K562 (cell line): ENCODE data around the gene PCNX2. TPM values are rescaled to one million over a fixed set of nuclear protein-coding genes. Genes with fewer than 3 reads are reported as not detected.

ENCODE experiments used
- ETV5 ChIP-seq: sonication (generic); formaldehyde crosslinking; IDR thresholded peaks from 2 replicates; pipeline ENCODE4 v1.4.0; 2020; ENCODE audit warnings: low read depth, mild to moderate bottlenecking, missing genetic modification reagents
- GATAD2B ChIP-seq: fragments of 450-650 bp; IDR thresholded peaks from 2 replicates; pipeline ENCODE4 v1.6.1; 2017; ENCODE audit warnings: mild to moderate bottlenecking, borderline replicate concordance
- RB1 ChIP-seq: fragments of 450-650 bp; IDR thresholded peaks from 2 replicates; pipeline ENCODE4 v1.6.1; 2017; ENCODE audit warnings: low read depth, mild to moderate bottlenecking
- THRB ChIP-seq: fragments of 450-650 bp; formaldehyde crosslinking; conservative IDR thresholded peaks from 2 replicates; pipeline ENCODE4 v1.4.0; 2022; ENCODE audit warnings: mild to moderate bottlenecking, missing genetic modification characterization
- polyA plus RNA-seq, 8 experiments: library from polyadenylated mRNA; depleted of rRNA in 4 of 8; stranded (reverse) in 5 of 8; unstranded in 3 of 8; fragments of >200 nt; fragmentation: Nextera tagmentation in 2 of 8; fragmentation: Illumina TruSeq in 1 of 8; extraction: Ambion mirVana in 2 of 8; extraction: Trizol in 1 of 8; gene quantifications; 2 replicates each; pipeline versions ENCODE4 v1.2.1 to v1.2.3, GENCODE V29; 2011 to 2014; ENCODE audit warnings: inconsistent platforms in 1 of 8, missing spikeins in 1 of 8
- total RNA-seq, 7 experiments: library from RNA; depleted of rRNA in 6 of 7; stranded (reverse); fragments of >200 nt in 6 of 7; fragmentation: Illumina TruSeq in 2 of 7; extraction: Trizol in 2 of 7; gene quantifications; 2 replicates each; pipeline versions ENCODE4 v1.2.1 to v1.2.3, GENCODE V29; 2011 to 2021; ENCODE audit warnings: low replicate concordance in 1 of 7
- TF ChIP-seq, protein P1 (sequence below), 2 experiments: fragments of 450-650 bp in 1 of 2; IDR thresholded peaks; 2 replicates each; pipeline ENCODE4 v1.6.1; 2011 to 2017; ENCODE audit warnings: low read depth in 2 of 2, antibody characterized with exemption in 1 of 2, borderline replicate concordance in 1 of 2, low read length in 1 of 2, mild to moderate bottlenecking in 1 of 2, mixed read lengths in 1 of 2; ENCODE audit not compliant: control insufficient read depth in 1 of 2
- TF ChIP-seq, protein P2 (sequence below): fragments of 250-450 bp; sonication (Bioruptor Pico); IDR thresholded peaks from 2 replicates; pipeline ENCODE4 v1.4.0; 2020; ENCODE audit warnings: mild to moderate bottlenecking, moderate library complexity
- TF ChIP-seq, protein P3 (sequence below): sonication (generic); formaldehyde crosslinking; IDR thresholded peaks from 2 replicates; pipeline ENCODE4 v1.8.1; 2022; ENCODE audit warnings: missing genetic modification reagents

PCNX2 gene
- total and polyA plus RNA-seq, 9 of the 15 experiments (the other 6 are each of a cell fraction or from before 2014, with no cell fraction given), result 0.07 to 0.33 TPM; not detected in 7

GRCh38 chr1:232950197-232951176 is 345.0 kb downstream of the PCNX2 start, which contains the start of gene NTPCR (continued):
- no peak for TF ChIP-seq THRB
- TF ChIP-seq, protein P1, sequence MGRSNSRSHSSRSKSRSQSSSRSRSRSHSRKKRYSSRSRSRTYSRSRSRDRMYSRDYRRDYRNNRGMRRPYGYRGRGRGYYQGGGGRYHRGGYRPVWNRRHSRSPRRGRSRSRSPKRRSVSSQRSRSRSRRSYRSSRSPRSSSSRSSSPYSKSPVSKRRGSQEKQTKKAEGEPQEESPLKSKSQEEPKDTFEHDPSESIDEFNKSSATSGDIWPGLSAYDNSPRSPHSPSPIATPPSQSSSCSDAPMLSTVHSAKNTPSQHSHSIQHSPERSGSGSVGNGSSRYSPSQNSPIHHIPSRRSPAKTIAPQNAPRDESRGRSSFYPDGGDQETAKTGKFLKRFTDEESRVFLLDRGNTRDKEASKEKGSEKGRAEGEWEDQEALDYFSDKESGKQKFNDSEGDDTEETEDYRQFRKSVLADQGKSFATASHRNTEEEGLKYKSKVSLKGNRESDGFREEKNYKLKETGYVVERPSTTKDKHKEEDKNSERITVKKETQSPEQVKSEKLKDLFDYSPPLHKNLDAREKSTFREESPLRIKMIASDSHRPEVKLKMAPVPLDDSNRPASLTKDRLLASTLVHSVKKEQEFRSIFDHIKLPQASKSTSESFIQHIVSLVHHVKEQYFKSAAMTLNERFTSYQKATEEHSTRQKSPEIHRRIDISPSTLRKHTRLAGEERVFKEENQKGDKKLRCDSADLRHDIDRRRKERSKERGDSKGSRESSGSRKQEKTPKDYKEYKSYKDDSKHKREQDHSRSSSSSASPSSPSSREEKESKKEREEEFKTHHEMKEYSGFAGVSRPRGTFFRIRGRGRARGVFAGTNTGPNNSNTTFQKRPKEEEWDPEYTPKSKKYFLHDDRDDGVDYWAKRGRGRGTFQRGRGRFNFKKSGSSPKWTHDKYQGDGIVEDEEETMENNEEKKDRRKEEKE (IDR thresholded peaks at IDR 0.05; ENCODE audit: borderline replicate concordance in 1 of 2, control insufficient read depth in 1 of 2, low read depth in 2 of 2, low read length in 1 of 2), result no peak
- TF ChIP-seq, protein P2, sequence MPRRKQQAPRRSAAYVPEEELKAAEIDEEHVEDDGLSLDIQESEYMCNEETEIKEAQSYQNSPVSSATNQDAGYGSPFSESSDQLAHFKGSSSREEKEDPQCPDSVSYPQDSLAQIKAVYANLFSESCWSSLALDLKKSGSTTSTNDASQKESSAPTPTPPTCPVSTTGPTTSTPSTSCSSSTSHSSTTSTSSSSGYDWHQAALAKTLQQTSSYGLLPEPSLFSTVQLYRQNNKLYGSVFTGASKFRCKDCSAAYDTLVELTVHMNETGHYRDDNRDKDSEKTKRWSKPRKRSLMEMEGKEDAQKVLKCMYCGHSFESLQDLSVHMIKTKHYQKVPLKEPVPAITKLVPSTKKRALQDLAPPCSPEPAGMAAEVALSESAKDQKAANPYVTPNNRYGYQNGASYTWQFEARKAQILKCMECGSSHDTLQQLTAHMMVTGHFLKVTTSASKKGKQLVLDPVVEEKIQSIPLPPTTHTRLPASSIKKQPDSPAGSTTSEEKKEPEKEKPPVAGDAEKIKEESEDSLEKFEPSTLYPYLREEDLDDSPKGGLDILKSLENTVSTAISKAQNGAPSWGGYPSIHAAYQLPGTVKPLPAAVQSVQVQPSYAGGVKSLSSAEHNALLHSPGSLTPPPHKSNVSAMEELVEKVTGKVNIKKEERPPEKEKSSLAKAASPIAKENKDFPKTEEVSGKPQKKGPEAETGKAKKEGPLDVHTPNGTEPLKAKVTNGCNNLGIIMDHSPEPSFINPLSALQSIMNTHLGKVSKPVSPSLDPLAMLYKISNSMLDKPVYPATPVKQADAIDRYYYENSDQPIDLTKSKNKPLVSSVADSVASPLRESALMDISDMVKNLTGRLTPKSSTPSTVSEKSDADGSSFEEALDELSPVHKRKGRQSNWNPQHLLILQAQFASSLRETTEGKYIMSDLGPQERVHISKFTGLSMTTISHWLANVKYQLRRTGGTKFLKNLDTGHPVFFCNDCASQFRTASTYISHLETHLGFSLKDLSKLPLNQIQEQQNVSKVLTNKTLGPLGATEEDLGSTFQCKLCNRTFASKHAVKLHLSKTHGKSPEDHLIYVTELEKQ (CRISPR knock-in tag), result no peak
- TF ChIP-seq ETV5 (CRISPR knock-in tag), result 0 out of 2 replicates have a peak, but pooled peaks have one; percentile 15
- peak; percentile 38; the same call in 1 of the 2 replicates for TF ChIP-seq RB1
- TF ChIP-seq GATAD2B, result no peak
- TF ChIP-seq, protein P3, sequence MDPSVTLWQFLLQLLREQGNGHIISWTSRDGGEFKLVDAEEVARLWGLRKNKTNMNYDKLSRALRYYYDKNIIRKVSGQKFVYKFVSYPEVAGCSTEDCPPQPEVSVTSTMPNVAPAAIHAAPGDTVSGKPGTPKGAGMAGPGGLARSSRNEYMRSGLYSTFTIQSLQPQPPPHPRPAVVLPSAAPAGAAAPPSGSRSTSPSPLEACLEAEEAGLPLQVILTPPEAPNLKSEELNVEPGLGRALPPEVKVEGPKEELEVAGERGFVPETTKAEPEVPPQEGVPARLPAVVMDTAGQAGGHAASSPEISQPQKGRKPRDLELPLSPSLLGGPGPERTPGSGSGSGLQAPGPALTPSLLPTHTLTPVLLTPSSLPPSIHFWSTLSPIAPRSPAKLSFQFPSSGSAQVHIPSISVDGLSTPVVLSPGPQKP (CRISPR knock-in tag), result no peak
